ENCODE measurements around the gene MTMR10. TPM values are rescaled to one million over a fixed set of nuclear protein-coding genes. Genes with fewer than 3 reads are reported as not detected.

MTMR10 gene
- total RNA-seq, 1 experiment from 2014 or later, result 23.2 TPM

GRCh38 chr15:31017311-31017710, 25.9 kb upstream of the MTMR10 start:
- H3K4me2 ChIP-seq (ENCODE audit: insufficient read depth, insufficient read length, low read length), result no peak overlapping the region
- no peak overlapping the region for H2BK12ac ChIP-seq (ENCODE audit: insufficient read length, low read depth, low read length)
- no peak overlapping the region for H4K8ac ChIP-seq (replicated peaks; ENCODE audit: insufficient read length, low read depth, low read length)
- H2BK5ac ChIP-seq (ENCODE audit: insufficient read length, low read length), result no peak overlapping the region
- no peak overlapping the region for H3K14ac ChIP-seq (ENCODE audit: insufficient read depth, low read length)
- DNase-seq, result no peak
- WGBS (ENCODE audit: extremely low coverage, insufficient read length, low lambda C conversion rate), result no CpG with 5 or more reads among the region's 1 CpG
- H2BK120ac ChIP-seq (ENCODE audit: low read depth, low read length, poor library complexity, severe bottlenecking), result no peak overlapping the region
- H3K27ac ChIP-seq (ENCODE audit: insufficient read length, low read depth, low read length), result no peak overlapping the region
- H2BK20ac ChIP-seq (ENCODE audit: low read depth, low read length, poor library complexity, severe bottlenecking), result no peak overlapping the region
- H4K91ac ChIP-seq (ENCODE audit: insufficient read length, low read depth, low read length), result no peak overlapping the region
- Mint-ChIP-seq H3K9me3 (peaks cover 14 to 15% of the 10 kb centered on the region in 2 experiments), H3K27me3 (ENCODE audit: low read depth) (no peaks in the 10 kb centered on the region; the same call in 1 of the 2 replicates), H3K36me3 (ENCODE audit: insufficient read depth in 1 of 3, low read depth in 3 of 3) (peaks cover 4 to 14% (median 6%) of the 10 kb centered on the region in 3 experiments; a peak in 6 of 7 replicates), H3K4me3 (no peak overlapping the region), H3K4me1 (peaks cover 16 to 18% of the 10 kb centered on the region in 2 experiments), H3K27ac (no peak overlapping the region)
- H4K20me1 ChIP-seq (ENCODE audit: control insufficient read depth, insufficient read depth, insufficient read length), result no peaks in the 10 kb centered on the region
- no peak overlapping the region for H3K56ac ChIP-seq (ENCODE audit: insufficient read length, low read depth, low read length)
- no peaks in the 10 kb centered on the region for H3K23me2 ChIP-seq (ENCODE audit: insufficient read length, low read depth, low read length, poor library complexity, severe bottlenecking)
- no peak overlapping the region for H3K4ac ChIP-seq (ENCODE audit: low read depth, low read length)
- H3K23ac ChIP-seq (ENCODE audit: insufficient read length, low read depth, low read length), result no peak overlapping the region
- no peak overlapping the region for H4K5ac ChIP-seq (ENCODE audit: insufficient read length, low read depth, low read length)
- no peak overlapping the region for H2AK5ac ChIP-seq (ENCODE audit: insufficient read length, low read length)
- H3K79me2 ChIP-seq (ENCODE audit: insufficient read depth, low read length), result no peaks in the 10 kb centered on the region
- no peak for TF ChIP-seq CTCF (conservative IDR thresholded peaks at IDR 0.05)
- H3K4me1 ChIP-seq (ENCODE audit: insufficient read depth, low read length), result no peaks in the 10 kb centered on the region
- H2AFZ ChIP-seq (ENCODE audit: low read length), result no peak overlapping the region
- no peak overlapping the region for H2BK15ac ChIP-seq (ENCODE audit: low read depth, low read length)
- H3K9ac ChIP-seq (ENCODE audit: extremely low read depth, insufficient read length, low read length), result no peak overlapping the region
- no peak overlapping the region for H3T11ph ChIP-seq (ENCODE audit: low read length)
- no peaks in the 10 kb centered on the region for H3K27me3 ChIP-seq (ENCODE audit: insufficient read depth, low read length)
- no peaks in the 10 kb centered on the region for H3K9me3 ChIP-seq (ENCODE audit: control insufficient read depth, low read depth, low read length)
- H3K18ac ChIP-seq (ENCODE audit: insufficient read length, low read depth, low read length), result no peak overlapping the region
- H3K79me1 ChIP-seq (ENCODE audit: insufficient read depth, low read depth, low read length, poor library complexity, severe bottlenecking), result no peaks in the 10 kb centered on the region

Measured in H9 (cell line).